H9 (cell line): Measurements from ENCODE around the gene SETD5. TPM values are rescaled to one million over a fixed set of nuclear protein-coding genes. Genes with fewer than 3 reads are reported as not detected.

Source experiments
- DNase-seq: peaks from one replicate; pipeline ENCODE4 v3.0.0-alpha.2; 2017
- H2AFZ ChIP-seq: one replicate; pipeline ENCODE4 v1.6.1; 2013; ENCODE audit warnings: mild to moderate bottlenecking, low read length, control low read depth, moderate library complexity
- H2AK5ac ChIP-seq: 2 replicates; pipeline ENCODE4 v1.6.1; 2013; ENCODE audit warnings: low read length, control low read depth, mixed read lengths; ENCODE audit not compliant: insufficient read length
- H2BK120ac ChIP-seq: one replicate; pipeline ENCODE4 v1.6.1; 2013; ENCODE audit warnings: low read depth, mild to moderate bottlenecking, low read length, control low read depth, inconsistent platforms; ENCODE audit not compliant: poor library complexity, severe bottlenecking
- H2BK12ac ChIP-seq: 2 replicates; pipeline ENCODE4 v1.6.1; 2013; ENCODE audit warnings: low read length, control low read depth, mixed read lengths, low read depth; ENCODE audit not compliant: insufficient read length
- H2BK15ac ChIP-seq: 2 replicates; pipeline ENCODE4 v1.6.1; 2013; ENCODE audit warnings: low read depth, low read length, control low read depth
- H2BK20ac ChIP-seq: one replicate; pipeline ENCODE4 v1.6.1; 2013; ENCODE audit warnings: low read depth, mild to moderate bottlenecking, low read length, control low read depth, inconsistent platforms; ENCODE audit not compliant: poor library complexity, severe bottlenecking
- H2BK5ac ChIP-seq: 2 replicates; pipeline ENCODE4 v1.6.1; 2013; ENCODE audit warnings: low read length, control low read depth, mixed read lengths; ENCODE audit not compliant: insufficient read length
- H3K14ac ChIP-seq: 2 replicates; pipeline ENCODE4 v1.6.1; 2013; ENCODE audit warnings: low read length, control low read depth; ENCODE audit not compliant: insufficient read depth
- H3K18ac ChIP-seq: 2 replicates; pipeline ENCODE4 v1.6.1; 2013; ENCODE audit warnings: low read depth, mild to moderate bottlenecking, mixed read lengths, low read length, control low read depth; ENCODE audit not compliant: insufficient read length
- H3K23ac ChIP-seq: 2 replicates; pipeline ENCODE4 v1.6.1; 2013; ENCODE audit warnings: low read length, control low read depth, mixed read lengths, low read depth; ENCODE audit not compliant: insufficient read length
- H3K23me2 ChIP-seq: 2 replicates; pipeline ENCODE4 v1.6.1; 2013; ENCODE audit warnings: low read depth, mild to moderate bottlenecking, mixed read lengths, low read length, control low read depth; ENCODE audit not compliant: insufficient read length, poor library complexity, severe bottlenecking
- H3K27ac ChIP-seq: 2 replicates; pipeline ENCODE4 v1.5.1; 2013; ENCODE audit warnings: low read length, control low read depth, mixed read lengths, low read depth; ENCODE audit not compliant: insufficient read length
- H3K27me3 ChIP-seq: 2 replicates; pipeline ENCODE4 v1.6.1; 2013; ENCODE audit warnings: low read length, control low read depth, inconsistent platforms; ENCODE audit not compliant: insufficient read depth
- H3K4ac ChIP-seq: 2 replicates; pipeline ENCODE4 v1.6.1; 2013; ENCODE audit warnings: low read depth, mild to moderate bottlenecking, control low read depth, inconsistent platforms, low read length, moderate library complexity
- H3K4me1 ChIP-seq: 2 replicates; pipeline ENCODE4 v1.6.1; 2013; ENCODE audit warnings: low read length, control low read depth, inconsistent platforms; ENCODE audit not compliant: insufficient read depth
- H3K4me2 ChIP-seq: 2 replicates; pipeline ENCODE4 v1.6.1; 2013; ENCODE audit warnings: low read length, control low read depth, mixed read lengths; ENCODE audit not compliant: insufficient read length, insufficient read depth
- H3K56ac ChIP-seq: 2 replicates; pipeline ENCODE4 v1.6.1; 2013; ENCODE audit warnings: low read depth, mild to moderate bottlenecking, mixed read lengths, low read length, control low read depth; ENCODE audit not compliant: insufficient read length
- H3K79me1 ChIP-seq: 2 replicates; pipeline ENCODE4 v1.6.1; 2013; ENCODE audit warnings: low read depth, mild to moderate bottlenecking, moderate library complexity, low read length, control low read depth, inconsistent platforms; ENCODE audit not compliant: insufficient read depth, poor library complexity, severe bottlenecking
- H3K79me2 ChIP-seq: 2 replicates; pipeline ENCODE4 v1.6.1; 2013; ENCODE audit warnings: low read length, control low read depth, inconsistent platforms; ENCODE audit not compliant: insufficient read depth
- H3K9ac ChIP-seq: 2 replicates; pipeline ENCODE4 v1.6.1; 2013; ENCODE audit warnings: low read length, control low read depth, mixed read lengths; ENCODE audit not compliant: insufficient read length; ENCODE audit errors: extremely low read depth
- H3K9me3 ChIP-seq: one replicate; pipeline ENCODE4 v1.6.1; 2013; ENCODE audit warnings: low read depth, low read length, inconsistent platforms; ENCODE audit not compliant: control insufficient read depth
- H3T11ph ChIP-seq: one replicate; pipeline ENCODE4 v1.6.1; 2013; ENCODE audit warnings: mild to moderate bottlenecking, low read length, control low read depth, inconsistent platforms
- H4K20me1 ChIP-seq: one replicate; pipeline ENCODE4 v1.6.1; 2013; ENCODE audit not compliant: control insufficient read depth, insufficient read length, insufficient read depth
- H4K5ac ChIP-seq: 2 replicates; pipeline ENCODE4 v1.6.1; 2013; ENCODE audit warnings: low read depth, mild to moderate bottlenecking, mixed read lengths, low read length, control low read depth; ENCODE audit not compliant: insufficient read length
- H4K8ac ChIP-seq: replicated peaks from 2 replicates; pipeline ENCODE4 v1.6.1; 2013; ENCODE audit warnings: low read length, control low read depth, mixed read lengths, low read depth; ENCODE audit not compliant: insufficient read length
- H4K91ac ChIP-seq: 2 replicates; pipeline ENCODE4 v1.6.1; 2013; ENCODE audit warnings: low read depth, mild to moderate bottlenecking, moderate library complexity, mixed read lengths, low read length, control low read depth; ENCODE audit not compliant: insufficient read length
- H3K27ac Mint-ChIP-seq, 3 experiments: 2 replicates in 2 of 3; 3 replicates in 1 of 3; pipeline ENCODE4 v1.8.0; 2020 to 2021; ENCODE audit warnings: mixed read lengths in 3 of 3, mild to moderate bottlenecking in 1 of 3, moderate library complexity in 1 of 3
- H3K27me3 Mint-ChIP-seq: 2 replicates; pipeline ENCODE4 v1.8.0; 2021; ENCODE audit warnings: low read depth, mild to moderate bottlenecking, moderate library complexity, mixed read lengths
- H3K36me3 Mint-ChIP-seq, 3 experiments: 2 replicates in 2 of 3; 3 replicates in 1 of 3; pipeline ENCODE4 v1.8.0; 2020 to 2021; ENCODE audit warnings: low read depth in 3 of 3, mixed read lengths in 3 of 3; ENCODE audit not compliant: insufficient read depth in 1 of 3
- H3K4me1 Mint-ChIP-seq, 2 experiments: 2 replicates each; pipeline ENCODE4 v1.8.0; 2020; ENCODE audit warnings: mixed read lengths in 2 of 2
- H3K4me3 Mint-ChIP-seq, 2 experiments: 2 replicates in 1 of 2; 3 replicates in 1 of 2; pipeline ENCODE4 v1.8.0; 2020 to 2021; ENCODE audit warnings: mild to moderate bottlenecking in 2 of 2, mixed read lengths in 2 of 2, moderate library complexity in 1 of 2
- H3K9me3 Mint-ChIP-seq, 2 experiments: 2 replicates in 1 of 2; 3 replicates in 1 of 2; pipeline ENCODE4 v1.8.0; 2020; ENCODE audit warnings: mild to moderate bottlenecking in 2 of 2, mixed read lengths in 2 of 2, moderate library complexity in 1 of 2
- WGBS: extraction: QIAGEN DNeasy Blood & Tissue Kit; methylation state at CpG from one replicate; pipeline ENCODE4 v1.1.7; 2013; ENCODE audit warnings: missing lambda C conversion rate, low lambda C conversion rate, mixed read lengths; ENCODE audit not compliant: insufficient read length; ENCODE audit errors: extremely low coverage; 5-methylcytosine and 5-hydroxymethylcytosine counted together
- long read RNA-seq: library from polyadenylated mRNA; unstranded; transcript quantifications from one replicate; pipeline ENCODE4 v2.0.0, GENCODE V29; 2020
- total RNA-seq: library from RNA; stranded (reverse); gene quantifications from 2 replicates; pipeline ENCODE4 v1.2.1, GENCODE V29; 2021
- TF ChIP-seq, protein P1 (sequence below): fragments of 200-600 bp; sonication (generic); conservative IDR thresholded peaks from 3 replicates; pipeline ENCODE4 v1.8.0; 2021; ENCODE audit warnings: antibody characterized with exemption, mild to moderate bottlenecking

The SETD5 gene, protein sequence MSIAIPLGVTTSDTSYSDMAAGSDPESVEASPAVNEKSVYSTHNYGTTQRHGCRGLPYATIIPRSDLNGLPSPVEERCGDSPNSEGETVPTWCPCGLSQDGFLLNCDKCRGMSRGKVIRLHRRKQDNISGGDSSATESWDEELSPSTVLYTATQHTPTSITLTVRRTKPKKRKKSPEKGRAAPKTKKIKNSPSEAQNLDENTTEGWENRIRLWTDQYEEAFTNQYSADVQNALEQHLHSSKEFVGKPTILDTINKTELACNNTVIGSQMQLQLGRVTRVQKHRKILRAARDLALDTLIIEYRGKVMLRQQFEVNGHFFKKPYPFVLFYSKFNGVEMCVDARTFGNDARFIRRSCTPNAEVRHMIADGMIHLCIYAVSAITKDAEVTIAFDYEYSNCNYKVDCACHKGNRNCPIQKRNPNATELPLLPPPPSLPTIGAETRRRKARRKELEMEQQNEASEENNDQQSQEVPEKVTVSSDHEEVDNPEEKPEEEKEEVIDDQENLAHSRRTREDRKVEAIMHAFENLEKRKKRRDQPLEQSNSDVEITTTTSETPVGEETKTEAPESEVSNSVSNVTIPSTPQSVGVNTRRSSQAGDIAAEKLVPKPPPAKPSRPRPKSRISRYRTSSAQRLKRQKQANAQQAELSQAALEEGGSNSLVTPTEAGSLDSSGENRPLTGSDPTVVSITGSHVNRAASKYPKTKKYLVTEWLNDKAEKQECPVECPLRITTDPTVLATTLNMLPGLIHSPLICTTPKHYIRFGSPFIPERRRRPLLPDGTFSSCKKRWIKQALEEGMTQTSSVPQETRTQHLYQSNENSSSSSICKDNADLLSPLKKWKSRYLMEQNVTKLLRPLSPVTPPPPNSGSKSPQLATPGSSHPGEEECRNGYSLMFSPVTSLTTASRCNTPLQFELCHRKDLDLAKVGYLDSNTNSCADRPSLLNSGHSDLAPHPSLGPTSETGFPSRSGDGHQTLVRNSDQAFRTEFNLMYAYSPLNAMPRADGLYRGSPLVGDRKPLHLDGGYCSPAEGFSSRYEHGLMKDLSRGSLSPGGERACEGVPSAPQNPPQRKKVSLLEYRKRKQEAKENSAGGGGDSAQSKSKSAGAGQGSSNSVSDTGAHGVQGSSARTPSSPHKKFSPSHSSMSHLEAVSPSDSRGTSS (N-terminal part only)
- 185 and 207 TPM in 2 replicates for total RNA-seq
- long read RNA-seq, full-length matches to known transcripts: 3 of 128 reads
- long read RNA-seq, partial matches to known transcripts: 74 of 128 reads
- long read RNA-seq, other reads (novel, unspliced or antisense): 51 of 128 reads

DNA sequence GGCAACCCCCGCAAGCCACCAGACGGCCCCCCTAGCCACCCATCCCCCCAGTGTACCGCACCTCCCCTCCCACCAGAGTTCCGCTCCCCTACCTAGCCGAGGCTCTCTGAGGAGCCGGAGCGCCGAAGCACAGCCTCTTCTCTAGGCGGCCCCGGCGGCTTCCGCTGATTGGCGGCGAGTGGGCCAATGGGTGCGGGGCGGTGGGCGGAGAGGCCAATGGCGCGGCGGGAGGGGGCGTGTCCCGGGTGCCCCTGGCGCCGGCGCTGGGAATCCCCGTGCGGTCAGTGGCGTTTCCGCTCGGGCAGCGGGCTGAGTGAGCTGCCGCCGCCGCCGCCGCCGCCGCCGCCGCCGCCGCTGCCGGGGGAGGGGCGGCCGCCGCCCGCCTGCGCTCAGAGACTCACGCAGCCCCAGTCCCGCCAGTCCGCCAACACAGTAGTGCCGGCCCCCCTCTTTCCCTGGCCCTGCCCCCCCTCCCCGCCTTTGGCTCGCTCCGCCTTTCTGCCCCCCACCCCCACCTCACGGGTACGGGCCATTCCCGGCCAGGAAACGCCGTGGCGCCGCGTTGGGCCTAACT, at the start of gene SETD5:
Gene SETD5, plus strand, starts transcription at position 284 of the 574 bp plus-strand sequence. CDS start 31,324 bp downstream, outside the sequence.
- H3K36me3 Mint-ChIP-seq: peaks cover 25 to 48% (median 44%) of the 10 kb centered on the region in 3 experiments
- H3K4me3 Mint-ChIP-seq: peak within 1 kb of the TSS; percentile 99
- Histone ChIP-seq H3K4me2 (peak within 1 kb of the TSS; percentile 97), H2BK15ac (no peak within 1 kb of the TSS; the same call in 1 of the 2 replicates), H4K5ac (peak within 1 kb of the TSS; percentile 93), H3T11ph (peak within 1 kb of the TSS; percentile 38), H3K56ac (peak within 1 kb of the TSS; percentile 31), H3K4me1 (0 out of 2 replicates have a peak, but pooled peaks cover 4% of the 10 kb centered on the region), H4K91ac (peak within 1 kb of the TSS; percentile 75), H3K27ac (peak within 1 kb of the TSS; percentile 84), H3K9me3 (no peaks in the 10 kb centered on the region), H3K23ac (peak within 1 kb of the TSS; percentile 96), H3K79me2 (peaks cover 70% of the 10 kb centered on the region), H3K18ac (peak within 1 kb of the TSS; percentile 98), H2BK5ac (peak within 1 kb of the TSS; percentile 84), H3K4ac (peak within 1 kb of the TSS; percentile 34), H3K27me3 (no peaks in the 10 kb centered on the region), H3K14ac (peak within 1 kb of the TSS; percentile 99), H2AK5ac (no peak within 1 kb of the TSS), H3K9ac (peak within 1 kb of the TSS; percentile 97), H2AFZ (no peak within 1 kb of the TSS), H2BK20ac (no peak within 1 kb of the TSS), H3K23me2 (peaks cover 10% of the 10 kb centered on the region), H4K20me1 (no peaks in the 10 kb centered on the region), H2BK12ac (peak within 1 kb of the TSS; percentile 65), H3K79me1 (no peaks in the 10 kb centered on the region), H4K8ac (no peak within 1 kb of the TSS), H2BK120ac (no peak within 1 kb of the TSS)
- H3K27me3 Mint-ChIP-seq: no peaks in the 10 kb centered on the region
- WGBS: no CpG with 5 or more reads among the region's 63 CpGs
- H3K27ac Mint-ChIP-seq: peak within 1 kb of the TSS; percentile 99 to 100 (median 100)
- TF ChIP-seq, protein P1, sequence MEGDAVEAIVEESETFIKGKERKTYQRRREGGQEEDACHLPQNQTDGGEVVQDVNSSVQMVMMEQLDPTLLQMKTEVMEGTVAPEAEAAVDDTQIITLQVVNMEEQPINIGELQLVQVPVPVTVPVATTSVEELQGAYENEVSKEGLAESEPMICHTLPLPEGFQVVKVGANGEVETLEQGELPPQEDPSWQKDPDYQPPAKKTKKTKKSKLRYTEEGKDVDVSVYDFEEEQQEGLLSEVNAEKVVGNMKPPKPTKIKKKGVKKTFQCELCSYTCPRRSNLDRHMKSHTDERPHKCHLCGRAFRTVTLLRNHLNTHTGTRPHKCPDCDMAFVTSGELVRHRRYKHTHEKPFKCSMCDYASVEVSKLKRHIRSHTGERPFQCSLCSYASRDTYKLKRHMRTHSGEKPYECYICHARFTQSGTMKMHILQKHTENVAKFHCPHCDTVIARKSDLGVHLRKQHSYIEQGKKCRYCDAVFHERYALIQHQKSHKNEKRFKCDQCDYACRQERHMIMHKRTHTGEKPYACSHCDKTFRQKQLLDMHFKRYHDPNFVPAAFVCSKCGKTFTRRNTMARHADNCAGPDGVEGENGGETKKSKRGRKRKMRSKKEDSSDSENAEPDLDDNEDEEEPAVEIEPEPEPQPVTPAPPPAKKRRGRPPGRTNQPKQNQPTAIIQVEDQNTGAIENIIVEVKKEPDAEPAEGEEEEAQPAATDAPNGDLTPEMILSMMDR: no peak
- DNase-seq: peak; percentile 97
- H3K9me3 Mint-ChIP-seq: no peaks in the 10 kb centered on the region; a peak in 1 of 5 replicates
- H3K4me1 Mint-ChIP-seq: peaks cover 51 to 56% of the 10 kb centered on the region in 2 experiments
